GM21717 (cell line): ENCODE results near the gene SS18L1.

Source experiments
- ATAC-seq: cut with Tn5 transposase; IDR thresholded peaks from one replicate; pipeline ENCODE4 v1.9.1; 2021; ENCODE audit warnings: mild to moderate bottlenecking, moderate library complexity; ENCODE audit not compliant: unreplicated experiment

The SS18L1 gene

GRCh38 chr20:62168890-62169435, 25.4 kb downstream of the SS18L1 start:
- ATAC-seq: no peak

- ATAC-seq: no peak
Measured at GRCh38 chr20:62170536-62170935, 27.0 kb downstream of the SS18L1 start.

- no peak for ATAC-seq
Measured at GRCh38 chr20:62171245-62171644, 27.7 kb downstream of the SS18L1 start.

GRCh38 chr20:62172666-62173065, 29.1 kb downstream of the SS18L1 start:
- ATAC-seq: no peak

GRCh38 chr20:62174021-62174804, 30.6 kb downstream of the SS18L1 start:
- ATAC-seq: no peak

GRCh38 chr20:62174870-62175624, 31.5 kb downstream of the SS18L1 start:
- no peak for ATAC-seq

- no peak for ATAC-seq
Measured at GRCh38 chr20:62175711-62176110, 32.1 kb downstream of the SS18L1 start.

- no peak for ATAC-seq
Measured at GRCh38 chr20:62176866-62177265, 33.3 kb downstream of the SS18L1 start.

GRCh38 chr20:62177307-62177706, 33.7 kb downstream of the SS18L1 start:
- no peak for ATAC-seq

GRCh38 chr20:62178316-62179161, 35.0 kb downstream of the SS18L1 start:
- no peak for ATAC-seq

GRCh38 chr20:62179162-62179504, 35.6 kb downstream of the SS18L1 start:
- no peak for ATAC-seq

GRCh38 chr20:62181808-62182207, 38.2 kb downstream of the SS18L1 start:
- ATAC-seq: no peak

GRCh38 chr20:62182469-62183425, 39.2 kb downstream of the SS18L1 start, which contains the start of gene MTG2:
MTG2 (plus strand) TSS chr20:62183028; CDS start chr20:62193421, 10,393 bp downstream.
- peak; percentile 89 for ATAC-seq

- no peak for ATAC-seq
Measured at GRCh38 chr20:62183426-62184142, 40.0 kb downstream of the SS18L1 start.

- ATAC-seq: no peak
Measured at GRCh38 chr20:62186096-62186426, 42.5 kb downstream of the SS18L1 start.

GRCh38 chr20:62186887-62187866, 43.6 kb downstream of the SS18L1 start:
- no peak for ATAC-seq

GRCh38 chr20:62190639-62191411, 47.3 kb downstream of the SS18L1 start:
- ATAC-seq: no peak
